H1 (cell line): ENCODE results near the gene NELL1. TPM values are rescaled to one million over a fixed set of nuclear protein-coding genes. Genes with fewer than 3 reads are reported as not detected.

Experiments used
- CTCF ChIA-PET: fragments of 300-600 bp; sonication (Branson Sonifier 250); formaldehyde crosslinking; loops from one replicate; lab custom pipeline; 2021; ENCODE audit not compliant: partially characterized antibody; lab: Charles Lee
- POLR2A ChIA-PET: fragments of 300-600 bp; sonication (Branson Sonifier 250); formaldehyde crosslinking; loops from one replicate; lab custom pipeline; 2021; ENCODE audit warnings: inconsistent platforms; ENCODE audit not compliant: partially characterized antibody; lab: Charles Lee
- DNase-seq, 2 experiments: peaks; one replicate each; pipeline versions ENCODE4 v3.0.0 to v3.0.0-alpha.2; 2010 to 2022; ENCODE audit warnings: low spot score in 2 of 2, low read depth in 1 of 2, mixed read lengths in 1 of 2
- FAIRE-seq: peaks from 2 replicates; lab custom pipeline; 2011; peaks lifted over from hg19 to GRCh38; lab: Jason Lieb, UNC
- H2AFZ ChIP-seq: 2 replicates; pipeline ENCODE4 v1.8.1; 2012; ENCODE audit warnings: low read length, inconsistent platforms
- H2AK5ac ChIP-seq: 2 replicates; pipeline ENCODE4 v1.6.1; 2013; ENCODE audit warnings: low read depth, low read length
- H2BK120ac ChIP-seq: replicated peaks from 2 replicates; pipeline ENCODE3; 2013; ENCODE audit warnings: low read depth, low read length, inconsistent platforms
- H2BK12ac ChIP-seq: 2 replicates; pipeline ENCODE4 v1.6.1; 2013; ENCODE audit warnings: low read depth, low read length
- H2BK15ac ChIP-seq: 2 replicates; pipeline ENCODE4 v1.6.1; 2013; ENCODE audit warnings: low read length
- H2BK20ac ChIP-seq: 2 replicates; pipeline ENCODE4 v1.6.1; 2013; ENCODE audit warnings: low read length
- H2BK5ac ChIP-seq: 2 replicates; pipeline ENCODE4 v1.6.1; 2013; ENCODE audit warnings: low read depth, low read length
- H3K14ac ChIP-seq: 2 replicates; pipeline ENCODE4 v1.6.1; 2013; ENCODE audit warnings: inconsistent platforms; ENCODE audit not compliant: insufficient read length
- H3K18ac ChIP-seq: 2 replicates; pipeline ENCODE4 v1.6.1; 2013; ENCODE audit warnings: low read length; ENCODE audit errors: extremely low read depth
- H3K23ac ChIP-seq: 2 replicates; pipeline ENCODE4 v1.6.1; 2013; ENCODE audit warnings: inconsistent platforms; ENCODE audit not compliant: insufficient read length
- H3K23me2 ChIP-seq: 2 replicates; pipeline ENCODE4 v1.6.1; 2013; ENCODE audit warnings: low read depth, low read length
- H3K27ac ChIP-seq: 2 replicates; pipeline ENCODE4 v1.6.1; 2011; ENCODE audit warnings: low read depth, low read length, inconsistent platforms
- H3K27me3 ChIP-seq, 4 experiments: replicated peaks in 1 of 4; 1 replicate in 1 of 4; 2 replicates in 3 of 4; pipeline versions ENCODE4 v1.6.1 to v1.8.1; 2011 to 2013; ENCODE audit warnings: low read length in 3 of 4, mild to moderate bottlenecking in 3 of 4, inconsistent platforms in 2 of 4, mixed read lengths in 2 of 4, moderate library complexity in 1 of 4; ENCODE audit not compliant: control insufficient read depth in 3 of 4, insufficient read depth in 3 of 4; ENCODE audit errors: extremely low read depth in 1 of 4
- H3K36me3 ChIP-seq, 4 experiments: 2 replicates each; pipeline versions ENCODE4 v1.6.1 to v1.8.1; 2011 to 2013; ENCODE audit warnings: mild to moderate bottlenecking in 4 of 4, low read length in 3 of 4, moderate library complexity in 2 of 4, control low read depth in 1 of 4, inconsistent platforms in 1 of 4; ENCODE audit not compliant: insufficient read depth in 4 of 4, control insufficient read depth in 2 of 4
- H3K4ac ChIP-seq: replicated peaks from 2 replicates; pipeline ENCODE3; 2013; ENCODE audit warnings: low read length, low read depth, mixed read lengths, inconsistent platforms; ENCODE audit not compliant: insufficient read length
- H3K4me1 ChIP-seq, 4 experiments: replicated peaks in 1 of 4; 1 replicate in 1 of 4; 2 replicates in 3 of 4; pipeline versions ENCODE4 v1.6.1 to v1.8.1; 2011 to 2013; ENCODE audit warnings: low read length in 3 of 4, inconsistent platforms in 2 of 4, mixed read lengths in 1 of 4; ENCODE audit not compliant: insufficient read depth in 4 of 4, control insufficient read depth in 3 of 4
- H3K4me2 ChIP-seq, 2 experiments: 2 replicates each; pipeline versions ENCODE4 v1.6.1 to v1.8.1; 2011 to 2013; ENCODE audit warnings: low read depth in 2 of 2, low read length in 2 of 2, control low read depth in 1 of 2, inconsistent platforms in 1 of 2, mild to moderate bottlenecking in 1 of 2; ENCODE audit not compliant: insufficient read depth in 1 of 2
- H3K4me3 ChIP-seq, 4 experiments: fragments of 200-600, 300-600 bp in 1 of 4; sonication (generic), shearing (Covaris generic), sonication (Bioruptor Twin) in 1 of 4; 2 replicates each; pipeline versions ENCODE4 v1.5.1 to v1.8.1; 2011 to 2016; ENCODE audit warnings: low read length in 4 of 4, low read depth in 3 of 4, control low read depth in 2 of 4, inconsistent platforms in 2 of 4, mild to moderate bottlenecking in 2 of 4, mixed read lengths in 1 of 4, moderate library complexity in 1 of 4; ENCODE audit not compliant: insufficient read depth in 2 of 4; ENCODE audit errors: extremely low read depth in 1 of 4
- H3K56ac ChIP-seq: replicated peaks from 2 replicates; pipeline ENCODE3; 2013; ENCODE audit warnings: low read depth, mild to moderate bottlenecking, mixed read lengths, low read length, inconsistent platforms; ENCODE audit not compliant: insufficient read length
- H3K79me1 ChIP-seq: 2 replicates; pipeline ENCODE4 v1.6.1; 2013; ENCODE audit warnings: low read depth, low read length, control low read depth
- H3K79me2 ChIP-seq, 2 experiments: 2 replicates each; pipeline versions ENCODE4 v1.6.1 to v1.8.1; 2012 to 2013; ENCODE audit warnings: low read length in 2 of 2, mild to moderate bottlenecking in 2 of 2, inconsistent platforms in 1 of 2; ENCODE audit not compliant: insufficient read depth in 2 of 2, control insufficient read depth in 1 of 2
- H3K9ac ChIP-seq, 4 experiments: replicated peaks in 1 of 4; 1 replicate in 1 of 4; 2 replicates in 3 of 4; pipeline versions ENCODE4 v1.6.1 to v1.8.1; 2011 to 2013; ENCODE audit warnings: low read depth in 3 of 4, low read length in 3 of 4, control low read depth in 2 of 4, mild to moderate bottlenecking in 2 of 4, moderate library complexity in 2 of 4, inconsistent platforms in 1 of 4; ENCODE audit errors: extremely low read depth in 1 of 4
- H3K9me3 ChIP-seq, 2 experiments: 2 replicates each; pipeline versions ENCODE4 v1.6.1 to v1.8.1; 2012 to 2013; ENCODE audit warnings: mild to moderate bottlenecking in 2 of 2, moderate library complexity in 2 of 2, control low read depth in 1 of 2, inconsistent platforms in 1 of 2, low read depth in 1 of 2, low read length in 1 of 2, mixed read lengths in 1 of 2; ENCODE audit not compliant: insufficient read depth in 2 of 2
- H4K20me1 ChIP-seq, 2 experiments: replicated peaks in 1 of 2; 2 replicates each; pipeline versions ENCODE3 to v1.8.1; 2011 to 2013; ENCODE audit warnings: inconsistent platforms in 2 of 2, low read length in 2 of 2, mild to moderate bottlenecking in 1 of 2; ENCODE audit not compliant: insufficient read depth in 2 of 2, control insufficient read depth in 1 of 2
- H4K5ac ChIP-seq: 2 replicates; pipeline ENCODE4 v1.6.1; 2013; ENCODE audit warnings: low read length, low read depth, mixed read lengths, inconsistent platforms; ENCODE audit not compliant: insufficient read length
- H4K8ac ChIP-seq: 2 replicates; pipeline ENCODE4 v1.8.0; 2013; ENCODE audit warnings: mild to moderate bottlenecking, moderate library complexity, low read length, inconsistent platforms; ENCODE audit not compliant: insufficient read depth; ENCODE audit errors: extremely low read depth
- H4K91ac ChIP-seq: replicated peaks from 2 replicates; pipeline ENCODE3; 2013; ENCODE audit warnings: low read length, mixed read lengths, inconsistent platforms; ENCODE audit not compliant: insufficient read length
- BRCA1 ChIP-seq: IDR thresholded peaks from 2 replicates; pipeline ENCODE4 v1.6.1; 2012; ENCODE audit warnings: low read depth, low read length, improper control_type of control experiment
- CBX5 ChIP-seq: fragments of 300-800, 300-1000 bp; sonication (generic); IDR thresholded peaks from 2 replicates; pipeline ENCODE4 v1.7.1; 2016; ENCODE audit warnings: antibody characterized with exemption, low read length, low read depth
- CEBPB ChIP-seq: IDR thresholded peaks from 2 replicates; pipeline ENCODE4 v1.6.1; 2012; ENCODE audit warnings: low read depth, low read length
- EP300 ChIP-seq, 2 experiments: IDR thresholded peaks; 1 replicate in 1 of 2; 2 replicates in 1 of 2; pipeline ENCODE4 v1.6.1; 2011 to 2012; ENCODE audit warnings: low read depth in 2 of 2, low read length in 2 of 2, mild to moderate bottlenecking in 2 of 2, borderline replicate concordance in 1 of 2, inconsistent platforms in 1 of 2, moderate library complexity in 1 of 2
- GABPA ChIP-seq: IDR thresholded peaks from 2 replicates; pipeline ENCODE4 v1.6.1; 2011; ENCODE audit warnings: mild to moderate bottlenecking, low read length, moderate library complexity, borderline replicate concordance; ENCODE audit not compliant: insufficient read depth
- KDM1A ChIP-seq: fragments of 200-600, 300-600 bp; sonication (generic); IDR thresholded peaks from 2 replicates; pipeline ENCODE4 v1.7.1; 2016; ENCODE audit warnings: mild to moderate bottlenecking, low read length, borderline replicate concordance
- KDM5A ChIP-seq: fragments of 200-600 bp; IDR thresholded peaks from 2 replicates; pipeline ENCODE4 v1.7.1; 2012; ENCODE audit warnings: mild to moderate bottlenecking, low read length, inconsistent platforms, mixed read lengths
- NANOG ChIP-seq: IDR thresholded peaks from 2 replicates; pipeline ENCODE4 v1.6.1; 2011; ENCODE audit warnings: low read length, low read depth, mild to moderate bottlenecking, inconsistent platforms; ENCODE audit not compliant: insufficient read depth, poor library complexity, severe bottlenecking
- POLR2AphosphoS5 ChIP-seq: IDR thresholded peaks from 2 replicates; pipeline ENCODE4 v1.6.1; 2011; ENCODE audit warnings: low read depth, low read length
- RAD21 ChIP-seq, 2 experiments: IDR thresholded peaks in 1 of 2; conservative IDR thresholded peaks in 1 of 2; 2 replicates each; pipeline ENCODE4 v1.6.1; 2011; ENCODE audit warnings: low read depth in 2 of 2, low read length in 2 of 2, improper control_type of control experiment in 1 of 2, inconsistent platforms in 1 of 2, mild to moderate bottlenecking in 1 of 2, moderate library complexity in 1 of 2
- SAP30 ChIP-seq: fragments of 300-600 bp; sonication (generic); IDR thresholded peaks from 2 replicates; pipeline ENCODE4 v1.7.1; 2012; ENCODE audit warnings: low read length, moderate library complexity, mild to moderate bottlenecking, inconsistent platforms; ENCODE audit not compliant: insufficient read depth, insufficient replicate concordance
- SP1 ChIP-seq: IDR thresholded peaks from 2 replicates; pipeline ENCODE4 v1.6.1; 2011; ENCODE audit warnings: low read depth, low read length
- SRF ChIP-seq: IDR thresholded peaks from 2 replicates; pipeline ENCODE4 v1.6.1; 2011; ENCODE audit warnings: mild to moderate bottlenecking, low read depth, low read length, moderate library complexity
- SUZ12 ChIP-seq: fragments of 200-600 bp; sonication (generic); IDR thresholded peaks from 2 replicates; pipeline ENCODE4 v1.6.1; 2012; ENCODE audit warnings: mild to moderate bottlenecking, inconsistent platforms, low read length, moderate library complexity, mixed read lengths
- WGBS, 2 experiments: shearing (Covaris generic) in 1 of 2; methylation state at CpG; one replicate each; pipeline versions ENCODE4 v1.1.6 to v1.1.7; 2013 to 2015; ENCODE audit warnings: low lambda C conversion rate in 2 of 2, mixed read lengths in 2 of 2, inconsistent platforms in 1 of 2, low coverage in 1 of 2, missing lambda C conversion rate in 1 of 2; ENCODE audit not compliant: insufficient replicate concordance in 2 of 2, insufficient coverage in 1 of 2, insufficient read length in 1 of 2; ENCODE audit errors: extremely low coverage in 1 of 2, missing lambda C conversion rate in 1 of 2; 5-methylcytosine and 5-hydroxymethylcytosine counted together
- polyA plus RNA-seq, 7 experiments: library from polyadenylated mRNA; depleted of rRNA in 3 of 7; stranded (reverse) in 5 of 7; unstranded in 2 of 7; fragments of >200 nt in 5 of 7; fragments of 200-250 nt in 2 of 7; gene quantifications; 1 replicate in 5 of 7; 2 replicates in 1 of 7; 4 replicates in 1 of 7; pipeline versions ENCODE4 v1.2.1 to v1.2.3, GENCODE V29; 2011 to 2013; ENCODE audit warnings: missing spikeins in 2 of 7, mixed read lengths in 2 of 7
- total RNA-seq: library from RNA; stranded (reverse); fragmentation: NEBNext Ultra II Directional; extraction: Animal tissue kit (Norgen Biotek cat#: 25700); gene quantifications from 2 replicates; pipeline ENCODE4 v1.2.1, GENCODE V29; 2021

The NELL1 gene
- total and polyA plus RNA-seq, 2 of the 8 experiments (the other 6 are each of a cell fraction or from before 2014, with no cell fraction given) = 0.21 TPM; not detected in 1

DNA sequence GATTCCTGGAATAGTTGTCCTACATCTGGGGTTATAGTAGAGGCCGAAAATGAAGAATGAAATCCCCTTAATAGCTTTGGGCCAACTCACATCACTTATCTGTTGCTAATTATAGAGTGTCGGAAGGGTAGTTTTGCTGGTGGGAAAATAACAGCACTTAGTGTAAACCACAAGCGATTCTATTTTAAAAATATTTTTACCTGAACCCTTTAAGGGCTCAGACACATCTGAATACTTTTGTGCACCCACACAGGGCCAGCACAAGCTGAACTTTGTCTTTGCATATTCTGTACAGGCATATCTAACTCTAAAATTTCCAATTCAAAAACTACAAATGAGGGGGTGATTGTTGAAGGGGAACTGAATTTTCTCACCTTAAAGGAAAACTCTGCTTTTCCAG is 42.4 kb upstream of the NELL1 start:
- Histone ChIP-seq H4K91ac (no peak overlapping the region), H3K79me2 (no peaks in the 10 kb centered on the region), H4K5ac (no peak overlapping the region), H3K23ac (no peak overlapping the region), H3K36me3 (no peaks in the 10 kb centered on the region), H2AK5ac (no peak overlapping the region), H3K23me2 (no peaks in the 10 kb centered on the region), H2BK5ac (no peak overlapping the region), H3K4me1 (peaks cover 0 to 9% (median 5%) of the 10 kb centered on the region in 4 experiments; a peak in 3 of 7 replicates), H4K20me1 (no peaks in the 10 kb centered on the region), H3K18ac (no peak overlapping the region), H3K4ac (no peak overlapping the region), H3K79me1 (no peaks in the 10 kb centered on the region), H3K27ac (no peak overlapping the region), H2BK15ac (no peak overlapping the region), H4K8ac (no peak overlapping the region), H3K56ac (no peak overlapping the region), H3K27me3 (no peaks in the 10 kb centered on the region), H2AFZ (no peak overlapping the region), H3K4me2 (no peak overlapping the region), H2BK12ac (no peak overlapping the region), H2BK20ac (no peak overlapping the region), H3K9ac (no peak overlapping the region), H3K9me3 (no peaks in the 10 kb centered on the region; a peak in 1 of 4 replicates), H3K14ac (no peak overlapping the region), H3K4me3 (no peak overlapping the region), H2BK120ac (no peak overlapping the region)
- CTCF ChIA-PET = interaction anchor here (0.5 to 1.4 kb wide), 2 partner anchors 17 to 691 kb away, joined by 4 read pairs; no protein-coding TSS in a partner anchor
- FAIRE-seq (no peak), DNase-seq (no peak)
- 97% methylated on average over 3 of the region's 3 CpGs; no CpG with 5 or more reads in 1 of the 2 experiments for WGBS, 2 experiments
- POLR2A ChIA-PET = no interaction called here
- TF ChIP-seq KDM1A (no peak), NANOG (no peak), SUZ12 (no peak), SP1 (no peak), BRCA1 (no peak), CBX5 (no peak), SAP30 (no peak), RAD21 (IDR thresholded peaks at IDR 0.05 in 1 of 2, conservative IDR thresholded peaks at IDR 0.05 in 1 of 2; ENCODE audit: low read depth in 2 of 2, low read length in 2 of 2) (no peak), POLR2AphosphoS5 (no peak), GABPA (no peak), SRF (no peak), KDM5A (no peak), CEBPB (no peak), EP300 (IDR thresholded peaks at IDR 0.05; ENCODE audit: borderline replicate concordance in 1 of 2, low read depth in 2 of 2, low read length in 2 of 2) (no peak)
